HUES64 (cell line): ENCODE measurements around the gene ZNF343. TPM values are rescaled to one million over a fixed set of nuclear protein-coding genes. Genes with fewer than 3 reads are reported as not detected.

Experiments used
- H3K27ac ChIP-seq: 2 replicates; pipeline ENCODE4 v1.7.0; 2013; ENCODE audit warnings: low read depth, low read length, inconsistent platforms
- H3K27me3 ChIP-seq: 2 replicates; pipeline ENCODE4 v1.6.1; 2013; ENCODE audit warnings: mild to moderate bottlenecking, low read length; ENCODE audit not compliant: insufficient read depth
- H3K36me3 ChIP-seq: 2 replicates; pipeline ENCODE4 v1.6.1; 2013; ENCODE audit warnings: mild to moderate bottlenecking, low read length; ENCODE audit not compliant: insufficient read depth
- H3K4me1 ChIP-seq: 2 replicates; pipeline ENCODE4 v1.6.1; 2013; ENCODE audit warnings: mild to moderate bottlenecking, low read length, moderate library complexity; ENCODE audit not compliant: insufficient read depth
- H3K4me3 ChIP-seq: 2 replicates; pipeline ENCODE4 v1.5.1; 2013; ENCODE audit warnings: mild to moderate bottlenecking, low read length, moderate library complexity
- H3K9ac ChIP-seq: 2 replicates; pipeline ENCODE4 v1.6.1; 2013; ENCODE audit warnings: mild to moderate bottlenecking, low read depth, low read length
- H3K9me3 ChIP-seq: 2 replicates; pipeline ENCODE4 v1.6.1; 2013; ENCODE audit warnings: low read depth, low read length; ENCODE audit not compliant: insufficient read depth
- whole genome bisulfite sequencing: fragments of 150-250, 120-280 bp; methylation state at CpG from one replicate; pipeline ENCODE4 v1.1.7; 2013; ENCODE audit warnings: missing lambda C conversion rate; 5-methylcytosine and 5-hydroxymethylcytosine counted together
- polyA plus RNA-seq, 2 experiments: library from polyadenylated mRNA; stranded (reverse); fragments of 50-300 nt; gene quantifications; one replicate each; pipeline ENCODE4 v1.2.3, GENCODE V29; 2013

Gene ZNF343
- polyA plus RNA-seq (2013, experiment 1 of 2): 2.1 TPM
- polyA plus RNA-seq (2013, experiment 2 of 2): 3.0 TPM

- WGBS: under 1% methylated on average over 53 of the region's 53 CpGs
- Histone ChIP-seq H3K9ac (peak within 1 kb of the TSS; percentile 71), H3K4me1 (no peaks in the 10 kb centered on the region; the same call in 1 of the 2 replicates), H3K4me3 (peak within 1 kb of the TSS; percentile 70), H3K36me3 (no peaks in the 10 kb centered on the region), H3K27ac (peak within 1 kb of the TSS; percentile 34), H3K9me3 (no peaks in the 10 kb centered on the region), H3K27me3 (peaks cover 63% of the 10 kb centered on the region)
Measured at GRCh38 chr20:2508631-2509467, at the start of gene ZNF343. TSS of gene ZNF343 (minus strand) at chr20:2508915. CDS start at chr20:2493895, 15,020 bp downstream.

GRCh38 chr20:2557873-2558580, 49.3 kb upstream of the ZNF343 start:
- Histone ChIP-seq H3K36me3 (no peaks in the 10 kb centered on the region), H3K4me1 (no peaks in the 10 kb centered on the region), H3K9me3 (no peaks in the 10 kb centered on the region), H3K27me3 (peaks cover 87% of the 10 kb centered on the region), H3K4me3 (peak overlapping the region; percentile 59), H3K9ac (no peak overlapping the region), H3K27ac (no peak overlapping the region)
- 44% methylated on average over 22 of the region's 22 CpGs for WGBS

- no peak overlapping the region for H3K4me3 ChIP-seq
- H3K4me1 ChIP-seq: no peaks in the 10 kb centered on the region
- H3K9me3 ChIP-seq: no peaks in the 10 kb centered on the region
- no peak overlapping the region for H3K27ac ChIP-seq
- H3K27me3 ChIP-seq: peaks cover 26% of the 10 kb centered on the region
- H3K36me3 ChIP-seq: no peaks in the 10 kb centered on the region
- no peak overlapping the region for H3K9ac ChIP-seq
- WGBS: 91% methylated on average over 2 of the region's 2 CpGs
Measured at GRCh38 chr20:2545594-2545993, 36.9 kb upstream of the ZNF343 start.

GRCh38 chr20:2544211-2544610, 35.5 kb upstream of the ZNF343 start:
- H3K4me1 ChIP-seq: no peaks in the 10 kb centered on the region
- no peak overlapping the region for H3K9ac ChIP-seq
- peaks cover 24% of the 10 kb centered on the region for H3K27me3 ChIP-seq
- WGBS: 95% methylated on average over 1 of the region's 1 CpG
- no peaks in the 10 kb centered on the region for H3K36me3 ChIP-seq
- H3K4me3 ChIP-seq: no peak overlapping the region
- H3K27ac ChIP-seq: no peak overlapping the region
- no peaks in the 10 kb centered on the region for H3K9me3 ChIP-seq

- no peak overlapping the region for H3K9ac ChIP-seq
- 96% methylated on average over 4 of the region's 4 CpGs for WGBS
- no peaks in the 10 kb centered on the region for H3K36me3 ChIP-seq
Measured at GRCh38 chr20:2542361-2542760, 33.6 kb upstream of the ZNF343 start.

GRCh38 chr20:2541940-2542339, 33.2 kb upstream of the ZNF343 start:
- 87% methylated on average over 1 of the region's 2 CpGs for WGBS

More at GRCh38 chr20:2542361-2542760, 33.6 kb upstream of the ZNF343 start:
- no peaks in the 10 kb centered on the region for H3K4me1 ChIP-seq
- H3K27ac ChIP-seq: no peak overlapping the region
- no peaks in the 10 kb centered on the region for H3K9me3 ChIP-seq
- H3K4me3 ChIP-seq: no peak overlapping the region
- H3K27me3 ChIP-seq: peaks cover 23% of the 10 kb centered on the region

GRCh38 chr20:2538931-2539720, 30.4 kb upstream of the ZNF343 start:
- Histone ChIP-seq H3K9me3 (no peaks in the 10 kb centered on the region), H3K4me1 (peaks cover 4% of the 10 kb centered on the region), H3K36me3 (no peaks in the 10 kb centered on the region), H3K27me3 (peaks cover 13% of the 10 kb centered on the region; the same call in 1 of the 2 replicates), H3K4me3 (no peak overlapping the region), H3K9ac (no peak overlapping the region), H3K27ac (no peak overlapping the region)
- WGBS: 72% methylated on average over 8 of the region's 8 CpGs

More at GRCh38 chr20:2541940-2542339, 33.2 kb upstream of the ZNF343 start:
- Histone ChIP-seq H3K36me3 (no peaks in the 10 kb centered on the region), H3K27me3 (peaks cover 20% of the 10 kb centered on the region), H3K4me1 (no peaks in the 10 kb centered on the region), H3K9ac (no peak overlapping the region), H3K9me3 (no peaks in the 10 kb centered on the region), H3K4me3 (no peak overlapping the region), H3K27ac (no peak overlapping the region)

DNA sequence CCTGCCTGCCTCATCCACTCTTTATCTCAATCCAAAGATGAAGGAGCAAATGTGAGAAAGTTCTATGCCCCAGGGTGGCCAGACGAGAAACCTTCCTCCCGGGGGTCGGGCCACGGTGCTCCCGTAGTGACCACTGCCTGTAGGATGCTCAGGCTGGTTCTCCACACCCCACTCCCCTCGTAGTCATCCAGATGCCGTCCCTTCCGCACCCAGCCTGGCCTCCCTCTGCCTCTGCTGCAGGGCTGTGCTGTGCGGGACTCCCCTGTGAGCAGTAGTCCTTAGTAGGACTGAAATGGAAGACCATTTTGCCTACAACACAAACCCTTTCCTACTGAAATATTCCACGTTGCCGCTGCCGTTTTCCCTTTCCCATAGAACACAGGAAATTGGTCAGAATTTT, 29.6 kb upstream of the ZNF343 start:
- no peaks in the 10 kb centered on the region for H3K36me3 ChIP-seq
- H3K4me3 ChIP-seq: no peak overlapping the region
- H3K9ac ChIP-seq: no peak overlapping the region
- no peak overlapping the region for H3K27ac ChIP-seq
- no peaks in the 10 kb centered on the region for H3K9me3 ChIP-seq
- peaks cover 15% of the 10 kb centered on the region; the same call in 1 of the 2 replicates for H3K27me3 ChIP-seq
- H3K4me1 ChIP-seq: peaks cover 9% of the 10 kb centered on the region
- WGBS: 84% methylated on average over 11 of the region's 12 CpGs

DNA sequence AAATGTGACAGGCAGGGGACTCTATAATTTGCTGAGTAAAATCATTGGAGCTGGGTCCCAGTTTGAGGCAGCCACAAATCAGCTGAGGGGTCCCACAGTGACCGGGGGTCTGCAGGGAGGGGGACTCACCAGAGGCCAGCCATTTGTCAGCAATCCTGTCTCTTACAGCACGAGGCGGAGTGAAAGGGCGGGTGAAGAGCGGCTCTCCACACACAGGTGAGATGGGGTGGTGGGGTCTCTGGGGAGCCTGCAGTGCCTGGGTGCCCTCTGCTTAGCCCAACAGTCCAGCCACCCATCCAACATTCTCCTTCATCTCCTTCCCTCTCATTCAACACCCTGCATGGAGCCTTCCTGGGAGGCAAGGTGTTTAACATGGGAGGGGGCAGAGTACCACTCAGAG, 28.4 kb upstream of the ZNF343 start:
- Histone ChIP-seq H3K4me3 (no peak overlapping the region), H3K4me1 (peaks cover 9% of the 10 kb centered on the region), H3K9me3 (no peaks in the 10 kb centered on the region), H3K27me3 (peaks cover 24% of the 10 kb centered on the region; the same call in 1 of the 2 replicates), H3K36me3 (no peaks in the 10 kb centered on the region), H3K9ac (no peak overlapping the region), H3K27ac (no peak overlapping the region)
- 89% methylated on average over 5 of the region's 5 CpGs for WGBS

DNA sequence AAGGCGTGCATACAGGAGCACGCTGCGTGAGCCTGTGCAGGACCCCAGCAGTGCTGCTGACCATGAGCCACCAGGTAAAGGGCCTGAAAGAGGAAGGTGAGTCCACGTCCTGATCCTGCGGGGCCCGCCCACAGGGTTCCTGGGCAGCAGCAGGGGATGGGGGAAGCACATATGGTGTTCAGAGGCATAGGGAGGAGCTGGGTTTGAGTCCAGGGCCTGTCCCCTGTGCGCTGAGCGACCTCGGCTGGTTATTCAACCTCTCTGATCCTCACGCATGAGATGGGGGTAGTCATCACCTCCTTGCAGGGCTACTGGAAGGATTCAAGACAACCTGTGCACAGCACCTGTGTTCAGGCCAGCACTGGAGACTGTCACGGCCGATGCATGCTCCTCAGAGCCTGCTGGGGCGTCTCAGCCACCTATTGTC, 27.9 kb upstream of the ZNF343 start, which contains the start of gene TMC2:
TMC2 (plus strand) TSS at position 14 of the 427 bp plus-strand sequence; CDS start at position 63, 49 bp downstream.
- Histone ChIP-seq H3K36me3 (no peaks in the 10 kb centered on the region), H3K4me3 (no peak within 1 kb of the TSS), H3K27me3 (peaks cover 29% of the 10 kb centered on the region), H3K4me1 (peaks cover 9% of the 10 kb centered on the region), H3K9me3 (no peaks in the 10 kb centered on the region), H3K9ac (no peak within 1 kb of the TSS), H3K27ac (no peak within 1 kb of the TSS)
- WGBS: 82% methylated on average over 13 of the region's 13 CpGs
